HG02885 (cell line): Measurements from ENCODE around the gene ASGR2.
"Not testable (repeated sequence)": the region's sequence is repeated elsewhere in the genome, so short reads cannot be mapped to it uniquely, and the experiment has no call there.

ENCODE experiments used
- ATAC-seq: cut with Tn5 transposase; IDR thresholded peaks from one replicate; pipeline ENCODE4 v1.9.1; 2021; ENCODE audit warnings: mild to moderate bottlenecking; ENCODE audit not compliant: unreplicated experiment, poor library complexity

ASGR2 gene

GRCh38 chr17:7114241-7114874 is at the start of gene ASGR2:
Gene ASGR2 (minus strand): TSS chr17:7114822. CDS start chr17:7114240, 582 bp downstream.
- ATAC-seq: no peak

GRCh38 chr17:7159571-7159970 is 44.9 kb upstream of the ASGR2 start:
- not testable (repeated sequence) for ATAC-seq

- ATAC-seq: not testable (repeated sequence)
Measured at GRCh38 chr17:7158424-7158823, 43.8 kb upstream of the ASGR2 start.

- no peak for ATAC-seq
Measured at GRCh38 chr17:7156342-7156940, 41.8 kb upstream of the ASGR2 start.

GRCh38 chr17:7147772-7148171 is 33.1 kb upstream of the ASGR2 start:
- no peak for ATAC-seq

- no peak for ATAC-seq
Measured at GRCh38 chr17:7146115-7146514, 31.5 kb upstream of the ASGR2 start.

GRCh38 chr17:7144213-7144612 is 29.6 kb upstream of the ASGR2 start:
- ATAC-seq: no peak

- ATAC-seq: no peak
Measured at GRCh38 chr17:7141824-7142223, 27.2 kb upstream of the ASGR2 start.

- no peak for ATAC-seq
Measured at GRCh38 chr17:7139400-7139799, 24.8 kb upstream of the ASGR2 start.

- ATAC-seq: no peak
Measured at GRCh38 chr17:7138800-7139381, 24.3 kb upstream of the ASGR2 start.

GRCh38 chr17:7137171-7137943 is 22.7 kb upstream of the ASGR2 start:
- no peak for ATAC-seq

- ATAC-seq: no peak
Measured at GRCh38 chr17:7136266-7136877, 21.8 kb upstream of the ASGR2 start.

GRCh38 chr17:7133916-7134315 is 19.3 kb upstream of the ASGR2 start:
- no peak for ATAC-seq

GRCh38 chr17:7133424-7133823 is 18.8 kb upstream of the ASGR2 start:
- ATAC-seq: no peak

GRCh38 chr17:7132511-7133094 is 18.0 kb upstream of the ASGR2 start:
- peak; percentile 63 for ATAC-seq

- no peak for ATAC-seq
Measured at GRCh38 chr17:7131423-7131791, 16.8 kb upstream of the ASGR2 start.

GRCh38 chr17:7130621-7131422 is 16.2 kb upstream of the ASGR2 start:
- no peak for ATAC-seq

GRCh38 chr17:7129311-7129710 is 14.7 kb upstream of the ASGR2 start:
- no peak for ATAC-seq

- no peak for ATAC-seq
Measured at GRCh38 chr17:7128160-7128559, 13.5 kb upstream of the ASGR2 start.

- not testable (repeated sequence) for ATAC-seq
Measured at GRCh38 chr17:7127501-7127900, 12.9 kb upstream of the ASGR2 start.
